D721Med (cell line): ENCODE data around the gene ST8SIA6.

Experiments used
- DNase-seq: peaks from one replicate; pipeline ENCODE4 v3.0.0; 2011; ENCODE audit warnings: low spot score; ENCODE audit not compliant: insufficient read length
- FAIRE-seq: peaks from 2 replicates; lab custom pipeline; 2011; peaks lifted over from hg19 to GRCh38; lab: Jason Lieb, UNC
- TF ChIP-seq, protein P1 (sequence below): IDR thresholded peaks from 2 replicates; pipeline ENCODE4 v1.5.1; 2012; ENCODE audit warnings: mild to moderate bottlenecking, control low read depth; ENCODE audit not compliant: insufficient read depth; ENCODE audit errors: missing control alignments

Gene ST8SIA6

DNA sequence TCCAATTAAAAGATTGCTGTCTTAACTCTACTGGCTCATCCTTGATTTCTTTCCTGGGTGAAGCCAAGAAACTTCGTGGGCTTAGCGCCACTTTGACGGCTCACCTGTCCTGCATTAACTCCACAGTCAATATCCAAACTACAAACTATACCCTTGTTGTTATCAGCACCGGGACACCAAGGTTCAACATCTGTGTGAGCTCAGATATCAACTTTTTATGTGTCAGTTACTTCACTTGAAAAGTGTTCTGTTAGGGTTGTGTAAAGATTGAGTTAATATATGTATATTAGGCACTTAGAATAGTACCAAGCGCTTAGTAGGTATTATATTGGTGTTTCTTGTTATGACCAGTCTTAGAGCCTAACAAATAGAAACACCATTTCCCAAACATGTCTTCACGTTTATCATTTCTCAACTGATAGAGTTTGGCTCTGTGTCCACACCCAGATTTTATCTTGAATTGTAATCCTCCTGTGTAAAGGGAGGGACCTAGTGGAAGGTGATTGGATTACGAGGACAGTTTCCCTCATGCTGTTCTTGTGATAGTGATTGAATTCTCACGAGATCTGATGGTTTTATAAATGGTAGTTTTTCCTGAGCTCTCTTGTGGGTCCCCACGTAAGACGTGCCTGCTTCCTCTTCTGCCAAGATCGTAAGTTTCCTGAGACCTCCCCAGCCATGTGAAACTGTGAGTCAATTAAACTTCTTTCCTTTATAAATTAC lies 19.0 kb upstream of the ST8SIA6 start:
- TF ChIP-seq, protein P1, sequence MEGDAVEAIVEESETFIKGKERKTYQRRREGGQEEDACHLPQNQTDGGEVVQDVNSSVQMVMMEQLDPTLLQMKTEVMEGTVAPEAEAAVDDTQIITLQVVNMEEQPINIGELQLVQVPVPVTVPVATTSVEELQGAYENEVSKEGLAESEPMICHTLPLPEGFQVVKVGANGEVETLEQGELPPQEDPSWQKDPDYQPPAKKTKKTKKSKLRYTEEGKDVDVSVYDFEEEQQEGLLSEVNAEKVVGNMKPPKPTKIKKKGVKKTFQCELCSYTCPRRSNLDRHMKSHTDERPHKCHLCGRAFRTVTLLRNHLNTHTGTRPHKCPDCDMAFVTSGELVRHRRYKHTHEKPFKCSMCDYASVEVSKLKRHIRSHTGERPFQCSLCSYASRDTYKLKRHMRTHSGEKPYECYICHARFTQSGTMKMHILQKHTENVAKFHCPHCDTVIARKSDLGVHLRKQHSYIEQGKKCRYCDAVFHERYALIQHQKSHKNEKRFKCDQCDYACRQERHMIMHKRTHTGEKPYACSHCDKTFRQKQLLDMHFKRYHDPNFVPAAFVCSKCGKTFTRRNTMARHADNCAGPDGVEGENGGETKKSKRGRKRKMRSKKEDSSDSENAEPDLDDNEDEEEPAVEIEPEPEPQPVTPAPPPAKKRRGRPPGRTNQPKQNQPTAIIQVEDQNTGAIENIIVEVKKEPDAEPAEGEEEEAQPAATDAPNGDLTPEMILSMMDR, result no peak
- DNase-seq (no peak), FAIRE-seq (no peak)

DNA sequence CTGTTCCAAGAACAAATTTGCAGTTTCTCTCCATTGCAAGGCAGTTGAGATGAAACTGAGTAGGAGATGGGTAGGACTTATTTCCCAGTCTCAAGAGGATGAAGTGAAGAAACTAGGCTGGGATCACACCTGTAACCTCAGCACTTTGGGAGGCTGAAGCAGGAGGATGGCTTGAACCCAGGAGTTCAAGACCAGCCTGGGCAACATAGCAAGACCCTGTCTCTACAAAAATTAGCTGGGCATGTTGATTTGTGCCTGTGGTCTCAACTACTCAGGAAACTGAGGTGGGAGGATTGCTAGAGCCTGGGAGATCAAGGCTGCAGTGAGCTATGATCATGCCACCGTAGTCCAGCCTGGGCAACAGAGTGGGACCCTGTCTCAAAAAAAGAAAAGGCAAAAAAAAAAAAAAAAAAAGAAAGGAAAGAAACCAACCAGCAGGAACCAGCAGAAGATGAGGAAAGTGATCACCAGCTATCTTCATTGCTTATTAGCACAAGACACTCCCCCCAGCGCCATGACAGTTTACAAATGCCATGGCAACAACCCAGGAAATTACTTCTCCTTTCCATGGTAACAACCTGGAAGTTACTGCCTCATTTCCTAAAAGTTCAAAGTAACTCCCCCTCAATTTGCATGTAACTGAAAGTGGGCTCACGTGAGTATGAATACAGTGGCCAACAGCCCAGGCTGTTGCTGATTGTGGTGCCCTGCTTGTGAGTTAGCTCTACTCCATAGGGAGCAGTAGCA lies 18.3 kb upstream of the ST8SIA6 start:
- FAIRE-seq, result no peak
- DNase-seq, result no peak
- TF ChIP-seq, protein P1, result no peak

DNA sequence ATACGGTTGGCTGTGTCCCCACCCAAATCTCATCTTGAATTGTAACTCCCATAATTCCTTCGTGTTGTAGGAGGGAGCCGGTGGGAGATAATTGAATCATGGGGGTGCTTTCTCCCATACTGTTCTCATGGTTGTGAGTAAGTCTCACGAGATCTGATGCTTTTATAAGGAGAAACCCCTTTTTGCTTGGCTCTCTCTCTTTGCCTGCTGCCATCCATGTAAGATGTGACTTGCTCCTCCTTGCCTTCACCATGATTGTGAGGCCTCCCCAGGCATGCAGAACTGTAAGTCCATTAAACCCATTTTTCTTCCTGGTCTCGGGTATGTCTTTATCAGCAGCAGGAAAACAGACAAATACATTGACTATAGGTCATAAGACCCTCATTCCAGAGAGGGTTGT lies 15.9 kb upstream of the ST8SIA6 start:
- DNase-seq, result no peak
- TF ChIP-seq, protein P1, result no peak
- FAIRE-seq, result no peak

DNA sequence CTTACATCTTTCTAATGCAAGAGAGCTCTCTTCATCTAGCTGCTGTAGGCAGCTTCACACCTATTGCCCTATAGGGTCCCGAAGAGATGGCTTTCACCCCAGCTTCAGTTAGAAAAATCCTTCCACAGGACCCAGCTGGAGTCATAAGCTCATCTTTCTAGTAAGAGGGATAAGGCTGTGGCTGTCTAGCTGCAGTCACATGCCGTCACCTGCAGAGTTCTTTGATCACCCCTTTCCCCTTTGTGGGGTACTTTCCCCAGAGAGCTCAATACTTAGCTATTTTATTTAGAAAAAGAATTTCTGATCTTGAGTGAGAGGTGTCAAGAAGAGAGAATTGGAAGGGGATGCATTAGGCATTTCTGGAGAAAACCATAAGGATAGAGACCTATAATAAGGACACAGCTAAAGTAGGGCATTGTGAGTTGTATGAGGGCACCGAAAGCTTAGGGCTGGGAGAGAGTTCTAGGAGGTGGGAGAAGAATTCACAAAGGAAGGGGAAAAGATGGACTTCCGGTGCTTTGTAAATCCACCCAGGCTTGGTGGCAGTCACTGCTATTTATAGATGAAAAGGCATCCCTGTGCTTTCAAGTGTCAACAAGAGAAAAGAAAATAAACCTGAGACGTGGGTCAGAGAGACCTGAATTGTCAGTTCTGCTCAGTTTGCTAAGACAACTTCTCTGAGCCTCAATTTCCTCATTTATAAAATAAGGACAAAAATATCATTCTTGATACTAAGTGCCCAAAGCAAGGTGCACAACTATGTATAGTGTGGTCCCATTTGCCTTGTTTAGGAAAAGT lies 11.1 kb upstream of the ST8SIA6 start:
- FAIRE-seq (no peak), DNase-seq (no peak)
- TF ChIP-seq, protein P1, result no peak

DNA sequence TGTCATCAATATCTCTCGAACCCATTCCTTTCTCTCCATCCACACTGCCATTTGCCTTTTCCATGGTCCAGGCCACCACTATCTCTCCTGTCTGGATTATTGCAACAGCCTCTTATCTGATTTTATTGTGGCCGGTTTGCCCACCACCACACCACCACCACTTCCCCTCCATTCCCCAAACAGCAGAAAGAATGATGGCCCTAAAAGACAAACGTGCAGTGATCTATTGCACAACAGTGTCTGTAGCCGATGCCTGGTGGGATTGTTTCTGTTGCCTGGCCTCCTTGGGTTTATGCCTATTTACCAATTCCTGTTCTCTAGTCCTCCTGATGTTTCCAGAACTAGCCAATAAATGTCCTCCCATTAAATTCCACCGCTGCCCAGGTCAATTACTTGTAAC lies 10.2 kb upstream of the ST8SIA6 start:
- DNase-seq (no peak), FAIRE-seq (no peak)
- TF ChIP-seq, protein P1, result no peak

DNA sequence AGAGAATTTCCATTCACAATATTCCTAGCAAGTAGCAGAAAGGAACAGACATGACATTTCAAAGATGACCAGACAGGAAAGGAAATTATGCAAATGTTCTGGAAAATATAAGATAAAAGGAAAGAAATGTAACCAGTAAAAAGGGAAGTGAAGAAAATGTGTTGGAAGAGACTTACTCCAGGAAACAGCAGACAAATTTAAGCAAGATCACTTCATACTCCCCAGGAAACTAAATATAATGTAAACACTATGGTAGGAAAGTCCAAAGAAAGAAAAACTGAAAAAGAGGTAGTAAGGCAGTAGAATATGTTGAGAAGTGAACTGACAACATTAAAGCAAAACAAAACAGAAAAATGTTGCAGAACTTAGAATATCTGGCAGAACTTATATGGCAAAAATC lies 6.4 kb upstream of the ST8SIA6 start:
- DNase-seq (no peak), FAIRE-seq (no peak)
- TF ChIP-seq, protein P1, result no peak
